ENCODE measurements around the gene EDAR. TPM values are rescaled to one million over a fixed set of nuclear protein-coding genes. Genes with fewer than 3 reads are reported as not detected.

Gene EDAR
- total and polyA plus RNA-seq, 2 experiments from 2014 or later, result not detected

DNA sequence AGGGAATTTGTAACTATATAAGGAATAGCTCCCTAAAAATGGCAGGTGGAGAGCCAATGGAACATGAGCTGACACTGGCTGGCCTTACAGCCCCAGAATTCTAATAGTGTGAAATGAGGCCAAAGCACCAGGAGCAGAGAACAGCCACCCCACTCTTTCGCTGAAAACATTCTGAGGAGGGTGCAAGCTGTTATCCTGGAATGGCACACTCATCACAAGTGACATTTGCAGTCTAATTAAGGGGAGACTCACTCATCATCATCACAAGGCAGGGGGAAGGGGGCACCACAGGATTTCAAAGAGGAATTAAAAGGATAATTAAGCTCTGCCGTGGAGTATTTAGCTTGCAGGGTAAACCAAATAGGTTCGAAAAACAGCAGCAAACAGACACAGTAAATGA, 94.3 kb downstream of the EDAR start:
- no peaks in the 10 kb centered on the region for H3K4me1 ChIP-seq (ENCODE audit: low read depth)
- H3K4me3 ChIP-seq, result no peak overlapping the region
- DNase-seq (ENCODE audit: low read depth in 1 of 2, low spot score in 1 of 2), result no peak
- no peaks in the 10 kb centered on the region for H3K36me3 ChIP-seq
- no peaks in the 10 kb centered on the region for H3K27me3 ChIP-seq
- no peaks in the 10 kb centered on the region for H3K9me3 ChIP-seq (ENCODE audit: low read depth)
- no peak overlapping the region for H3K27ac ChIP-seq
- TF ChIP-seq, protein P1, sequence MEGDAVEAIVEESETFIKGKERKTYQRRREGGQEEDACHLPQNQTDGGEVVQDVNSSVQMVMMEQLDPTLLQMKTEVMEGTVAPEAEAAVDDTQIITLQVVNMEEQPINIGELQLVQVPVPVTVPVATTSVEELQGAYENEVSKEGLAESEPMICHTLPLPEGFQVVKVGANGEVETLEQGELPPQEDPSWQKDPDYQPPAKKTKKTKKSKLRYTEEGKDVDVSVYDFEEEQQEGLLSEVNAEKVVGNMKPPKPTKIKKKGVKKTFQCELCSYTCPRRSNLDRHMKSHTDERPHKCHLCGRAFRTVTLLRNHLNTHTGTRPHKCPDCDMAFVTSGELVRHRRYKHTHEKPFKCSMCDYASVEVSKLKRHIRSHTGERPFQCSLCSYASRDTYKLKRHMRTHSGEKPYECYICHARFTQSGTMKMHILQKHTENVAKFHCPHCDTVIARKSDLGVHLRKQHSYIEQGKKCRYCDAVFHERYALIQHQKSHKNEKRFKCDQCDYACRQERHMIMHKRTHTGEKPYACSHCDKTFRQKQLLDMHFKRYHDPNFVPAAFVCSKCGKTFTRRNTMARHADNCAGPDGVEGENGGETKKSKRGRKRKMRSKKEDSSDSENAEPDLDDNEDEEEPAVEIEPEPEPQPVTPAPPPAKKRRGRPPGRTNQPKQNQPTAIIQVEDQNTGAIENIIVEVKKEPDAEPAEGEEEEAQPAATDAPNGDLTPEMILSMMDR (IDR thresholded peaks at IDR 0.05; ENCODE audit: low read depth, low read length), result no peak

DNA sequence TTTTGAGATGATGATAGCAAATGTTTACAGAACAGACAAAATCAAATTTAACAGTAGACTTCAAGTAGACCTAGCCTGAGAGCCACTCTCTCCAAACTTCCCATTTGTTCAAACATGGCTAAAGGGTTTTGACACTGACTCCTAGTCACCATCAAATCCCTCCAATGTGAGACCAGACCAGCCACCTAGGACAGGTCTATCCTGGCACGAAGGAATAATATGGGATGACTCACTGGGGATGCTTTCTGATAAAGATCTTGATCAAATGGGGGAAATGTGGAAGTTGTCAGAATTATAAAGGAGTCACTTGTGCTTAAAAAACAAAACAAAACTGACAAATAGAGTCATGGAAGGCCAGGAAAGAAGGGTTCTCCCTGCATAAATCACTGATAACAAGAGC, 95.7 kb downstream of the EDAR start:
- H3K27ac ChIP-seq, result no peak overlapping the region
- DNase-seq (ENCODE audit: low read depth in 1 of 2, low spot score in 1 of 2), result no peak
- TF ChIP-seq, protein P1 (IDR thresholded peaks at IDR 0.05; ENCODE audit: low read depth, low read length), result no peak
- no peak overlapping the region for H3K4me3 ChIP-seq
- H3K36me3 ChIP-seq, result no peaks in the 10 kb centered on the region
- H3K4me1 ChIP-seq (ENCODE audit: low read depth), result no peaks in the 10 kb centered on the region
- H3K9me3 ChIP-seq (ENCODE audit: low read depth), result no peaks in the 10 kb centered on the region
- H3K27me3 ChIP-seq, result no peaks in the 10 kb centered on the region

DNA sequence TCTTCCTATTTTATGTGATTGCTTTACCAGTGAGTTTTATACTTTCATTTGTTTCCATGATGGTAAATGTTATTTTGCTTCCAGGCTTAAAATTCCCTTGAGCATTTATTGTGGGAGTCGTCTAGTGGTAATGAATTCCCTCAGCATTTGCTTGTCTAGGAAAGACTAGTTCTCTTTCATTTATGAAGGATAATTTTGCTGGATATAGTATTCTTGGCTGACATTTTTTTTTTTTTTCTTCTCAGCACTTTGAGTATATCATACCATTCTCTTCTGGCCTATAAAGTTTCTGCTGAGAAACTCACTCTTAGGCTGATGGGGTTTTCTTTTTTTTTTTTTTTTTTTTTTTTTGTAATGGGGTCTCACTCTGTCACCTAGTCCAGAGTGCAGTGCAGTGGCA, 99.1 kb downstream of the EDAR start:
- no peaks in the 10 kb centered on the region for H3K9me3 ChIP-seq (ENCODE audit: low read depth)
- TF ChIP-seq, protein P1 (IDR thresholded peaks at IDR 0.05; ENCODE audit: low read depth, low read length), result no peak

DNA sequence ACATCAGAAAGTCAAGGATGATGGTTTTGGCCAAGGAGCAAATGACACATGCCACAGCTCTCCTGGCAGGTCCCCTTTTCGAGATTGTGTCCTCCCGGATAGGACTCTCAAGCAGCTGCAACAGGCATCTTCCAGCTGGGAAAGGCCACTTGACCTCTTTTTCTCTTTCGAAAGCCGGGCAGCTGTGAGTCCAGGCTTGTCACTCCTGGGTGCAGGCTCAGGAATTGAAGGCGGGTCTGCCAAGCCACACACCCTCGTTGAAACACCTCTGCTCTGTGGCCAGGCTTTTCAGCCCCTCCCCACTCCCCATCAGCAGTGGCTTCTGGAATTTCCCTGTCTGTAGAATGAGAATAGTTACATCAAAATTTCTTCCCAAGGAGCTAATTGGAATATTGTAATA, 104.4 kb downstream of the EDAR start:
- no peak overlapping the region for H3K27ac ChIP-seq
- no peaks in the 10 kb centered on the region for H3K4me1 ChIP-seq (ENCODE audit: low read depth)
- no peak overlapping the region for H3K4me3 ChIP-seq
- no peaks in the 10 kb centered on the region for H3K36me3 ChIP-seq
- TF ChIP-seq, protein P1 (IDR thresholded peaks at IDR 0.05; ENCODE audit: low read depth, low read length), result no peak
- no peaks in the 10 kb centered on the region for H3K27me3 ChIP-seq
- DNase-seq (ENCODE audit: low read depth in 1 of 2, low spot score in 1 of 2), result peak; percentile 4 to 42
- H3K9me3 ChIP-seq (ENCODE audit: low read depth), result no peaks in the 10 kb centered on the region

More for the DNA sequence above, 99.1 kb downstream of the EDAR start:
- Histone ChIP-seq H3K4me3 (no peak overlapping the region), H3K27me3 (no peaks in the 10 kb centered on the region), H3K27ac (no peak overlapping the region), H3K36me3 (no peaks in the 10 kb centered on the region), H3K4me1 (ENCODE audit: low read depth) (no peaks in the 10 kb centered on the region)
- no peak for DNase-seq (ENCODE audit: low read depth in 1 of 2, low spot score in 1 of 2)

DNA sequence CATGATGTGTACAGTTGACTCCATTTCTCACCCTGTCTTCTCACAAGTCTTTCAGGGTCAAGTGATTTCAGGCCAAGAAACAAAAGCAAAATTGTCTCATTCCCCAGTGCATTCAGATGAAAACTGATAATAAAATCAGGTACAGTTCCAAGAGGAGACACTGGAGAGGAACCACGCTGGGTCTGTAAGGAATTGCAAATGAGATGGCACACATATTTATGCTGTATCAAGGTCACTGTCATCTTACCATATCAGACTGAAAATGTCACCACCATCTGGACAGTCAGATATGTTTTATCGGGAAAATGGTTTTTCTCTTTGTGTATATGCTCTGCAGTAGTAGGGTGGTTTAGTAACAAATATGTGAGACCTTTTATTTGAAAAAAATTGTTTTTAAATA, 110.7 kb downstream of the EDAR start:
- Histone ChIP-seq H3K9me3 (ENCODE audit: low read depth) (peaks cover 5% of the 10 kb centered on the region), H3K4me3 (no peak overlapping the region), H3K27me3 (no peaks in the 10 kb centered on the region), H3K4me1 (ENCODE audit: low read depth) (no peaks in the 10 kb centered on the region), H3K27ac (no peak overlapping the region), H3K36me3 (peaks cover 9% of the 10 kb centered on the region)
- TF ChIP-seq, protein P1 (IDR thresholded peaks at IDR 0.05; ENCODE audit: low read depth, low read length), result no peak
- DNase-seq (ENCODE audit: low read depth in 1 of 2, low spot score in 1 of 2), result no peak

DNA sequence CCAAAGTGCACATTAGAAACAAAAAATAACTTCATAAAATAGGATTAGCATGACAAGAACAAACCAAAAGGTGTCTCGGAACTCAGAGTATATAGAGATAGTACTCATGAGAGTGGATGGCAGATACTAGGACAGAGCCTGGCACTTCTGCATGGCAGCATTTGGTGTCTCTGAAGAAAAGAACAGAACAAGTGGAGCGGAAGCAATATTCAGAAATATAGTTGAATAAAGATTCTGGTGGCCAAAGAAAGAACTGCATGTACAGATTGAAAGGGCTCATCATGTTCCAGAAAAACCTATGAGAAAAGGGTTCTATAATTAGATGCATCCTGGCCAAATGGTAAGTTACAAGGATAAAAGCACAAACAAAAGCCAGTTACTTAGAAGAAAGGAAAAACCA, 111.5 kb downstream of the EDAR start:
- peaks cover 5% of the 10 kb centered on the region for H3K9me3 ChIP-seq (ENCODE audit: low read depth)
- TF ChIP-seq, protein P1 (IDR thresholded peaks at IDR 0.05; ENCODE audit: low read depth, low read length), result no peak
- no peaks in the 10 kb centered on the region for H3K4me1 ChIP-seq (ENCODE audit: low read depth)

More for the DNA sequence above, 111.5 kb downstream of the EDAR start:
- Histone ChIP-seq H3K27me3 (no peaks in the 10 kb centered on the region), H3K4me3 (no peak overlapping the region), H3K27ac (no peak overlapping the region), H3K36me3 (peaks cover 9% of the 10 kb centered on the region)
- no peak for DNase-seq (ENCODE audit: low read depth in 1 of 2, low spot score in 1 of 2)
